Activated CD4-positive, alpha-beta T cell treated with anti-CD3 and anti-CD28 coated beads, Interleukin-2, amount 50 U/mL, for 48 hours (primary cell): ENCODE data around the gene ABCA7.

Experiments used
- DNase-seq, 2 experiments: peaks; one replicate each; pipeline ENCODE4 v3.0.0-alpha.2; 2020

Gene ABCA7

GRCh38 chr19:1060689-1061088 is 20.8 kb downstream of the ABCA7 start:
- DNase-seq, result no peak

DNA sequence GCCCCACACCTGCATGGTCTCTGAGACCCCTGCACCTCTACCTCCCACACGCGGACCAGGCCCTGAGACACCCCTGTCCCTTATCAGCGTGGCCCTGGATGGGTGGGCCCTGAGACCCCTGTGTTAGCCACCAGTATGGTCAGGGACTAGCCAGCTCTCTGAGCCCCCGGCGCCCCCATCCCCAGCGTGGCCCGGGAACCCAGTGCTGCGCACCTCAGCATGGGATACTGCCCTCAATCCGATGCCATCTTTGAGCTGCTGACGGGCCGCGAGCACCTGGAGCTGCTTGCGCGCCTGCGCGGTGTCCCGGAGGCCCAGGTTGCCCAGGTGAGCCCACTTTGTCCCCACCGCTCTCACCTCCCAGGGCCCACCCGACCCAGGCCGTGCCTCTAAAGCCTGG is 22.1 kb downstream of the ABCA7 start:
- DNase-seq, result no peak

DNA sequence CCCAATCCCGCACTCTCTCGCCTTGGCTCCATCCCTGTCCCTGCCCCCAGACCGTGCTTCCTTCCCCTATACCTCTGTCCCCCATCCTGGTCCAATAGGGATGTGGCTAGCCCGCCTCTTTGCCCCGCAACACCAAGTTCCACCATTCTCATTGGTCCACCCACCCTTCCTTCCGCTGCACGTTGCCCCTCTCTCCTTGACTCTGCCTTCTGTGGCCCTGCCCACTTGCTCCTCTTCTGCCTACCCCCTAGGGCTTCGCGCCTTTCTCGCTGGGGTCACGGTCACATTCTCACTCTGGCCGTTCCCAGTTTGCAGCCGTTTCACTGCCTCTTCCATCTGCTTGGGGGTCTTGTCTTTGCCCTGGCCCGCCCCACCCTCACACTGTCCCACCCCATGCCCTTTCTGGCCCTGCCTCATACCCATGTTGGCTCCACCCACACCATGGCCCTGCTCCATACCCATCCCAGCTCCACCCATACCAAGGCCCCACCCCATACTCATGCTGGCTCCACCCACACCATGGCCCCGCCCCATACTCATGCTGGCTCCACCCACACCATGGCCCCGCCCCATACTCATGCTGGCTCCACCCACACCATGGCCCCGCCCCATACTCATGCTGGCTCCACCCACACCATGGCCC is 22.6 kb downstream of the ABCA7 start:
- DNase-seq, result peak; percentile 59 to 61

DNA sequence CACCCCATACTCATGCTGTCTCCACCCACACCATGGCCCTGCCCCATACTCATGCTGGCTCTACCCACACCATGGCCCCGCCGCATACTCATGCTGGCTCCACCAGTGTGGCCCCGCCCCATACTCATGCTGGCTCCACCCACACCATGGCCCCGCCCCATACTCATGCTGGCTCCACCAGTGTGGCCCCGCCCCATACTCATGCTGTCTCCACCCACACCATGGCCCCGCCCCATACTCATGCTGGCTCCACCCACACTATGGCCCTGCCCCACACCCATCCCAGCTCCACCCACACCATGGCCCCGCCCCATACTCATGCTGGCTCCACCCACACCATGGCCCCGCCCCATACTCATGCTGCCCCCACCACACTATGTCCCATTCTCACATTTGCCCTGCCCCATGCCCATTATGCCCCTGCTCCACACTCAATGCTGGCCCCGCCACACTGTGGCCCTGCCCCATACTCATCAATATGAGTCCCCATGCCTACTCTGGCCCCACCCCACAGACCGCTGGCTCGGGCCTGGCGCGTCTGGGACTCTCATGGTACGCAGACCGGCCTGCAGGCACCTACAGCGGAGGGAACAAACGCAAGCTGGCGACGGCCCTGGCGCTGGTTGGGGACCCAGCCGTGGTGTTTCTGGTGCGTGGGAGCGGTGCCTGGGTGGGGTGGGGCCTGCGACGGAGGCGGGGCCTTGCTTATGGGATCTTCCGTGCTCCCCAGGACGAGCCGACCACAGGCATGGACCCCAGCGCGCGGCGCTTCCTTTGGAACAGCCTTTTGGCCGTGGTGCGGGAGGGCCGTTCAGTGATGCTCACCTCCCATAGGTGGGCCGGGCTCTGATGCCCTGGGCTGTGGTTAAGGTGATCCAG is 23.4 kb downstream of the ABCA7 start:
- peak; percentile 66 to 74 for DNase-seq

- no peak for DNase-seq
Measured at GRCh38 chr19:1063909-1064660, 24.2 kb downstream of the ABCA7 start.

- peak; percentile 73 to 77 for DNase-seq
Measured at GRCh38 chr19:1064661-1065605, 25.0 kb downstream of the ABCA7 start.

GRCh38 chr19:1065606-1066109 is 25.8 kb downstream of the ABCA7 start:
- DNase-seq, result no peak

DNA sequence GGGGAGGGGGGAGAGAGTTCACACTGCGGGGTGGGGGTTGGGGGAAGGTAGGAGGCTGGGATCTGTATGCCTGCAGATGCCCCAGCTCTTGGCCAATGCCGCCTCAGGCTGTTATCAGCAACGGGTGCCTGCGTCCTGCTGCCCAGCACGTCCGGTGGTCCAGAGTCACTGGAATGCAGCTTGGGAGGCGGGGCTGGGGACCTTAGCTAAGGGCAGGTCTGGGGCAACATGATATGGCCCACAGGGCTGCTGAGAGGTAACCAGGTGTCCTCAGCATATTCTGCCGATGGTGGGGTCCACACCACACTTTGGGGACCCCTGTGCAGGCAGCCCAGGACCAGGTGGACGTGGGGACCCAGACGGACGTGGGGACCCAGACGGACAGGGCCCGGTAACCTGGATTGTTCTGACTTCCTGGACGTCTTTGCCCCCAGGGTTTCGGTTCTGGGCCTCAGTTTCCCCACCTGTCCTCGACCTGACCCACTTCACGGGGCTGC is 26.4 kb downstream of the ABCA7 start:
- DNase-seq, result no peak

DNA sequence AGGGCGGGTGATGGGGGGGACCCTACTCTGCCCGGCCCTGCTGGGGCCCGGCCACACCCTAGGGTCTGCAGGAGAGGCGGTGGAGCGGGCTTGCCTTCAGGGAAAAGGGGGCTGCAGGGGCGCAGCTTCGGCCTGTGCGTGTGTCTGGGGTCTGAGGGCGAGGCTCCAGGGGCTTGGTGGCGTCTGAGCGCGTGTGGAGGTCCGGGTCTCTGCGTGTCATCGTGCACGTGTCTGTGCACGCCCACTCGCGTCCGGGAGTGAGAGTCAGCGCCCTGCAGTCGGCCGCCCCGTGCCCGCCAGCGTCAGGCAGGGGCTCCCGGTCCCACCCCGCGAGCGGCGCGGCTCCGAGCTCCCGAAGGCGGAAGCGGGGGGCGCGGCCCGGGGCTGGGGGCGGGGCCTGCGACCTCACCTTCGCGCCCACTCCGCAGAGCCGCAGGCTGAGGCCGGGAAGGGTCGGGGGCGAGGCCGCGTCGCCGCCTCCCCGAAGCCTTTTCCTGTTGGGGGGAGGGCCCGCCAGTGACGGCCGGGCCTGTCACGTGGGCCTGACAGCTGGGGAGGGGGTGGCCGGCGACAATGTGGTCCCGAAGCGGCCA is 26.9 kb downstream of the ABCA7 start, which contains the start of gene ARHGAP45:
Gene ARHGAP45 (plus strand): TSS at position 420 of the 593 bp plus-strand sequence. CDS start 239 bp downstream, outside the sequence.
- peak; percentile 82 to 84 for DNase-seq

GRCh38 chr19:1067341-1067957 is 27.5 kb downstream of the ABCA7 start:
- no peak for DNase-seq

DNA sequence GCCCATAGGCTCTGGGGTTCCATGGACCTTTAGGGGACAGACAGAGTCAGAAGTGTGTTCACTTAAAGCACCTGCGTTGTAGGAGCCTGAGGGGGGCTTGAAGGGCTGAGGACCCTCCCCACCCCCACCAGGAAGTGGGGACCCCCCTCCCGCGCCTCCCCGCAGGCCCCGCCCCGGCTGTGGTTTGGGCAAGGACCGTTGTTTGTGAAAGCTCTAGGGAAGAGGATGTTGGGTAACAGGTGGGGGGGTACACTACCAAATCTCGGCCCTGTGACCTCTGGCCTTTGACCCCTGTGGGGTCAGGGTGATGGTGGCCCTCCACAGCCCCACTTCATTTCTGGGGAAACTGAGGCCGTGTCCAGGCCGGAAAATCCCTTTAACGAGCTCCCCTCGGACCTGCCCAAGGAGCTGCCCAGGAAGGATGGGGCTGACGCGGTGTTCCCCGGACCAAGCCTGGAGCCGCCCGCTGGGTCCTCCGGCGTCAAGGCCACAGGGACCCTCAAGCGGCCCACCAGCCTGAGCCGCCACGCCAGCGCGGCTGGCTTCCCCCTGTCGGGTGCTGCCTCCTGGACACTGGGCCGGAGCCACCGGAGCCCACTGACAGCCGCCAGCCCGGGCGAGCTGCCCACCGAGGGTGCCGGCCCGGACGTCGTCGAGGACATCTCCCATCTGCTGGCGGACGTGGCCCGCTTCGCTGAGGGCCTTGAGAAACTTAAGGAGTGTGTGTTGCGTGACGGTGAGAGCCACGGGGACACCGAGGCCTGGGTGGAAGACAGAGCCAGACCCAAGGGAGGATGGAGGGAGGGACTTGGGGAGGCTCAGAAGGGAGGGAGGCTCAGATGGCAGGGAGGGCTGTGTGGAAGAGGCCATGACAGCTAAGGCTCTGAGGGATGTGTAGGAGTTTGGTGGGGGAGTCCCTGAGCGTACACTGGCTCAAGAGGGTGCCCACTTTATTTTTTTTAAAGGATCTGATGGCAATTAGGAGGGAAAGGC is 28.4 kb downstream of the ABCA7 start:
- peak; percentile 66 to 73 for DNase-seq

DNA sequence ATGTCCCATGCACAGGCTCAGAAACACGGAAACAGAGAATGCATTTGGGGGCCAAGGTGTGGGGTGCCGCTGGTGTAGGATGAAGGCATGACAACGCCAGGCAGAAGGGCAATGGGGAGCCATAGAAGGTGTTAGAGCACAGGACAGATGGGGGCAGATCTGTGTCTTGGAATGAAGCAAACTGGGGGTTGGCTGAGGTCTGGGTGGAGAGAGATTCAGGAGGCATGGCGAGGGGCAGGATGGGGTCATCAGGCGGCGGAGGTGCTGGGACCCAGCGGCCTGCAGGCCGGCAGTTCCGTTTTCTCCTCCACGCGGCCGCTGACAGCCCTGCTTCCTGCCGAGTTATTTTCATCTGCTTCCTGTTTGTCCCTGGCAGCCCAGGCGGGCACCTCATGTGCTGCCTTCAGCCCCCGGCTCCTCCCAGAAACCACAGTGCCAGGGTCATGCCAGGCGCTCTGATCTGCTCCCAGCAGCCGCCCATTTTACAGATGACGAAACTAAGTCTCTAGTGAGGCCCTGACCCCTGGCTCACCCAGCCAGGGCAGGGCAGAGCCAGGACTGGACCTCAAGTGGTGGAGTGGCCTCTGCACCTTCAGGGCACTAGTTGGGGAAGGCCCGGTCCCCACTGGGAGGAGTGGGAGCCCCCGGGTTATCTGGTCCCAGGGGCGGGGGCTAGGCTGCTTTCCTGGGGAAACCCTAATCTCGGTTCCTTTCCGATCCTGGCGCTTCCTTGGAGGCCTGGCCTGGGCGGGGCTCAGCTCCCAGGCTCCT is 29.3 kb downstream of the ABCA7 start:
- DNase-seq, result peak; percentile 64 to 73

DNA sequence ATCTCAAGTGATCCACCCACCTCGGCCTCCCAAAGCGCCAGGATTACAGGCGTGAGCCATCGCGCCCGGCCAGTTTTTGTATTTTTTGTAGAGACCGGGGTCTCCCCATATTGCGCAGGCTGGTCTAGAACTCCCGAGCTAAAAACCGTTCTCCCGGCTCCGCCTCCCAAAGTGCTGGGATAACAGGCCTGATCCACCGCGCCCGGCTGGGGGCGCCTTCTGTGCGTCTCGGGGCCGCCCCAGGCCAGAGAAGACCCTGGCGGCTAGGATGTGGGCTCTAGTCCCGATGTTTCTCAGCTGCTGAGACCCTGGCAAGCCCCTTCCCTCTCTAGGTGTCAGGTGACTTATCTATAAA is 30.6 kb downstream of the ABCA7 start:
- DNase-seq, result no peak

- no peak for DNase-seq
Measured at GRCh38 chr19:1070931-1071791, 31.3 kb downstream of the ABCA7 start.

- no peak for DNase-seq
Measured at GRCh38 chr19:1072371-1073015, 32.6 kb downstream of the ABCA7 start.

DNA sequence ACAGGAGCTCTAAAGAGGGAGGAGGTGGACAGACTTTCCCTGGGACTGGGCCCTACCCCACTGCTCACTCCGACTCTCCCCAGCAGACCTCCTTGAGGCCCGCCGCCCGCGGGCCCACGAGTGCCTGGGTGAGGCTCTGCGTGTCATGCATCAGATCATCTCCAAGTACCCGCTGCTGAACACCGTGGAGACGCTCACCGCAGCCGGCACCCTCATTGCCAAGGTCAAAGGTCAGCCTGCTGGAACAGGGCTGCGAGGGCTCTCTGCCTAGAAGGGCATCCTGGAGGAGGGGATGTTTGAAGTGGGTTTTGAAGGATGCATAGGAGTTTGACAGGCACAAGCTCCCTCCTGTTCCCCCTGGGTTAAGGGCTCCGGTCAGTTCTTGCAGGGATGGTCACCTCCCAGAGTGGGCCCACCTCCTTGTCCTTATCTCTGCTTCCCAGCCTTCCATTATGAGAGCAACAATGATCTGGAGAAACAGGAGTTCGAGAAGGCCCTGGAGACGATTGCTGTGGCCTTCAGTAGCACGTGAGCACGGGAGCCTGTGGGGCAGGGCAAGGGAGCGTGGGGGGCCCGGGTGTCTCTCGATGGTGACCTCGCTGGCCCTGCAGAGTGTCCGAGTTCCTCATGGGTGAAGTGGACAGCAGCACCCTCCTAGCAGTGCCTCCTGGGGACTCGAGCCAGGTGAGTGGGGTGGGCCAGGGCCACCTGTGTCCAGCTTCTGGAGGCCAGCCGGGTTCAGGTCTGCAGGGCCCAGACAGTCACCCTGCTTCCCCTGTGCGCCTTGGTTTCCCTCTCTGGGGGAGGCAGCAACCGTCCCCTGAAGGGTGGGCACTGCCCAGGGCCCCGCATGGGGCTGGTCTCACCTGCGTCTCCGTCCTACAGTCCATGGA is 33.4 kb downstream of the ABCA7 start:
- no peak for DNase-seq
